22Rv1 (cell line): ENCODE results near the gene KIAA1614.

Experiments used
- CTCF ChIP-seq: fragments of 450-650 bp; IDR thresholded peaks from 2 replicates; pipeline ENCODE4 v1.5.1; 2017; ENCODE audit warnings: mild to moderate bottlenecking
- ZFX ChIP-seq: fragments of 450-650 bp; IDR thresholded peaks from 2 replicates; pipeline ENCODE4 v1.6.1; 2017; ENCODE audit warnings: antibody characterized with exemption, borderline replicate concordance

- TF ChIP-seq CTCF (no peak), ZFX (no peak)
These were observed 15.9 kb downstream of the KIAA1614 start for GRCh38 chr1:180928331-180929230.
